MG63 (cell line): ENCODE measurements around the gene SSBP3. TPM values are rescaled to one million over a fixed set of nuclear protein-coding genes. Genes with fewer than 3 reads are reported as not detected.

ENCODE experiments used
- total RNA-seq: library from RNA; depleted of rRNA; stranded (reverse); fragments of >200 nt; shearing (Covaris generic); gene quantifications from 2 replicates; pipeline ENCODE4 v1.2.3, GENCODE V29; 2014; ENCODE audit warnings: low replicate concordance; rRNA removed

Gene SSBP3
- total RNA-seq, 1 experiment from 2014 or later: 15.9 TPM

Other genes starting within 250 kb of the SSBP3 start
- 4.7 and 6.3 TPM in 2 replicates for gene CYB5RL, start 206.4 kb downstream of the SSBP3 start, total RNA-seq
- 124 and 142 TPM in 2 replicates for gene MRPL37, start 206.2 kb downstream of the SSBP3 start, total RNA-seq
- 1.4 and 2.5 TPM in 2 replicates for gene ACOT11, start 141.8 kb upstream of the SSBP3 start, total RNA-seq
- gene FAM151A, start 217.1 kb upstream of the SSBP3 start, total RNA-seq: not detected in 2 replicates
- not detected in 2 replicates for gene MROH7, start 235.4 kb upstream of the SSBP3 start, total RNA-seq